HepG2 (cell line): ENCODE data around the gene KL. TPM values are rescaled to one million over a fixed set of nuclear protein-coding genes. Genes with fewer than 3 reads are reported as not detected.

Source experiments
- ATAC-seq: fragments of 200-7000 bp; cut with Tn5 transposase; 3 replicates; pipeline ENCODE4 v1.9.1; 2020; ENCODE audit warnings: mild to moderate bottlenecking, moderate library complexity
- BruUV-seq: library from RNA; stranded (reverse); fragments of 400-500 nt; replicated peaks from 2 replicates; lab custom pipeline; 2021; lab: Mats Ljungman, UMichigan
- CTCF ChIA-PET: fragments of 300-600 bp; formaldehyde crosslinking; extraction: SDS; loops from one replicate; lab custom pipeline; 2021; ENCODE audit warnings: low total read pairs, inconsistent platforms, low intra/inter-chr PET ratio; lab: Yijun Ruan, JAX
- POLR2A ChIA-PET: fragments of 350-600 bp; sonication (Branson Sonifier 250); formaldehyde crosslinking; loops from one replicate; lab custom pipeline; 2020; ENCODE audit warnings: antibody characterized with exemption, inconsistent platforms; lab: Yijun Ruan, JAX
- DNase-seq: peaks from one replicate; pipeline ENCODE4 v3.0.0-alpha.2; 2015; ENCODE audit warnings: low spot score
- FAIRE-seq: peaks from 3 replicates; lab custom pipeline; 2011; peaks lifted over from hg19 to GRCh38; lab: Jason Lieb, UNC
- H2AFZ ChIP-seq: one replicate; pipeline ENCODE4 v1.6.1; 2011; ENCODE audit warnings: low read length, inconsistent platforms
- H3K27ac ChIP-seq: fragments of 300-600 bp; 3 replicates; pipeline ENCODE4 v1.8.0; 2011; ENCODE audit warnings: mixed run types, mild to moderate bottlenecking, mixed read lengths, low read length, inconsistent platforms; ENCODE audit not compliant: insufficient read depth; ENCODE audit errors: extremely low read length
- H3K27me3 ChIP-seq, 2 experiments: fragments of 200-600 bp in 1 of 2; 2 replicates in 1 of 2; 3 replicates in 1 of 2; pipeline versions ENCODE4 v1.6.0 to v1.8.0; 2011; ENCODE audit warnings: low read length in 2 of 2, mild to moderate bottlenecking in 2 of 2, moderate library complexity in 2 of 2, inconsistent platforms in 1 of 2; ENCODE audit not compliant: insufficient read depth in 2 of 2, control insufficient read depth in 1 of 2
- H3K36me3 ChIP-seq, 2 experiments: fragments of 200-600 bp in 1 of 2; replicated peaks in 1 of 2; 2 replicates in 1 of 2; 3 replicates in 1 of 2; pipeline versions ENCODE4 v1.5.1 to v1.8.0; 2011; ENCODE audit warnings: low read length in 2 of 2, inconsistent platforms in 1 of 2; ENCODE audit not compliant: insufficient read depth in 2 of 2, control insufficient read depth in 1 of 2
- H3K4me1 ChIP-seq: 2 replicates; pipeline ENCODE4 v1.5.1; 2012; ENCODE audit warnings: low read length, inconsistent platforms; ENCODE audit not compliant: insufficient read depth
- H3K4me2 ChIP-seq: 2 replicates; pipeline ENCODE4 v1.6.0; 2011; ENCODE audit warnings: low read depth, low read length, inconsistent platforms
- H3K4me3 ChIP-seq, 3 experiments: fragments of 200-600 bp in 1 of 3; sonication (generic), shearing (Covaris generic) in 1 of 3; replicated peaks in 1 of 3; 2 replicates each; pipeline ENCODE4 v1.5.1; 2011 to 2016; ENCODE audit warnings: low read length in 3 of 3, inconsistent platforms in 2 of 3, low read depth in 2 of 3, mild to moderate bottlenecking in 2 of 3, control low read depth in 1 of 3, mixed read lengths in 1 of 3; ENCODE audit not compliant: insufficient read depth in 1 of 3
- H3K79me2 ChIP-seq: one replicate; pipeline ENCODE4 v1.6.1; 2011; ENCODE audit warnings: low read length, inconsistent platforms; ENCODE audit not compliant: insufficient read depth
- H3K9ac ChIP-seq: 2 replicates; pipeline ENCODE4 v1.6.0; 2011; ENCODE audit warnings: mild to moderate bottlenecking, low read depth, low read length, inconsistent platforms; ENCODE audit not compliant: insufficient read depth
- H3K9me3 ChIP-seq: 2 replicates; pipeline ENCODE4 v1.5.1; 2012; ENCODE audit warnings: mild to moderate bottlenecking, low read length
- H4K20me1 ChIP-seq: 2 replicates; pipeline ENCODE4 v1.6.0; 2011; ENCODE audit warnings: inconsistent platforms, mild to moderate bottlenecking, low read length, moderate library complexity; ENCODE audit not compliant: insufficient read depth
- GLI4 ChIP-seq: sonication (generic); formaldehyde crosslinking; IDR thresholded peaks from 2 replicates; pipeline ENCODE4 v1.5.1; 2020; ENCODE audit warnings: missing genetic modification reagents, mild to moderate bottlenecking, moderate library complexity, borderline replicate concordance
- HDAC6 ChIP-seq: fragments of 200-600 bp; sonication (generic); IDR thresholded peaks from 2 replicates; pipeline ENCODE4 v1.7.0; 2017; ENCODE audit warnings: mild to moderate bottlenecking, antibody characterized with exemption, low read length, low read depth
- HNRNPK ChIP-seq: fragments of 200-400 bp; formaldehyde crosslinking; IDR thresholded peaks from 2 replicates; pipeline ENCODE4 v1.6.1; 2018; ENCODE audit warnings: low read length, low read depth, moderate library complexity, mild to moderate bottlenecking; ENCODE audit not compliant: poor library complexity, severe bottlenecking
- MTF2 ChIP-seq: sonication (generic); formaldehyde crosslinking; IDR thresholded peaks from 2 replicates; pipeline ENCODE4 v1.5.0; 2020; ENCODE audit warnings: missing genetic modification reagents, borderline replicate concordance
- RARG ChIP-seq: sonication (generic); formaldehyde crosslinking; IDR thresholded peaks from 2 replicates; pipeline ENCODE4 v1.4.0; 2020; ENCODE audit warnings: low read depth, mild to moderate bottlenecking, missing genetic modification reagents
- STAG1 ChIP-seq: sonication (generic); formaldehyde crosslinking; IDR thresholded peaks from 2 replicates; pipeline ENCODE4 v1.4.0; 2020; ENCODE audit warnings: missing genetic modification reagents
- TAF1 ChIP-seq: sonication (generic); formaldehyde crosslinking; IDR thresholded peaks from 2 replicates; pipeline ENCODE4 v1.4.0; 2020; ENCODE audit warnings: missing genetic modification reagents
- TGIF2 ChIP-seq: IDR thresholded peaks from 2 replicates; pipeline ENCODE4 v1.6.1; 2016; ENCODE audit warnings: control low read depth, missing compliant biosample characterization
- ZKSCAN8 ChIP-seq: IDR thresholded peaks from 2 replicates; pipeline ENCODE4 v1.6.1; 2016; ENCODE audit warnings: borderline replicate concordance, missing genetic modification reagents, missing compliant biosample characterization
- ZNF264 ChIP-seq: sonication (generic); formaldehyde crosslinking; IDR thresholded peaks from 2 replicates; pipeline ENCODE4 v1.4.0; 2020; ENCODE audit warnings: missing genetic modification reagents
- ZNF550 ChIP-seq: sonication (generic); formaldehyde crosslinking; IDR thresholded peaks from 2 replicates; pipeline ENCODE4 v1.4.0; 2020; ENCODE audit warnings: mild to moderate bottlenecking, missing genetic modification reagents, borderline replicate concordance
- ZNF761 ChIP-seq: sonication (generic); formaldehyde crosslinking; conservative IDR thresholded peaks from 2 replicates; pipeline ENCODE4 v1.4.0; 2020; ENCODE audit warnings: mild to moderate bottlenecking, missing genetic modification reagents
- WGBS: methylation state at CpG from one replicate; pipeline ENCODE4 v1.1.6; 2017; ENCODE audit warnings: low lambda C conversion rate; 5-methylcytosine and 5-hydroxymethylcytosine counted together
- in situ Hi-C: cut with HindIII; loops from 2 replicates; pipeline ENCODE4 v1.10.0; 2017; ENCODE audit warnings: low pct_unique_long_range_greater_than_20kb; ENCODE audit not compliant: extremely low pct_ligation_motif_present
- intact Hi-C: fragments of 100-400 bp; cut with micrococcal nuclease; formaldehyde crosslinking; loops from one replicate; pipeline ENCODE4 v1.10.0; 2022; ENCODE audit not compliant: unreplicated experiment
- polyA plus RNA-seq, 8 experiments: library from polyadenylated mRNA; depleted of rRNA in 3 of 8; stranded (reverse) in 7 of 8; unstranded in 1 of 8; fragments of >200 nt; fragmentation: Illumina TruSeq in 4 of 8; extraction: Trizol in 4 of 8; gene quantifications; 2 replicates each; pipeline versions ENCODE4 v1.2.1 to v1.2.3, GENCODE V29; 2011 to 2016; ENCODE audit warnings: low read depth in 4 of 8, missing spikeins in 1 of 8, mixed read lengths in 1 of 8; ENCODE audit not compliant: insufficient read depth in 1 of 8
- total RNA-seq, 5 experiments: library from RNA; depleted of rRNA; stranded (reverse); fragments of >200 nt; fragmentation: Illumina TruSeq; extraction: Trizol; gene quantifications; 2 replicates each; pipeline ENCODE4 v1.2.3, GENCODE V29; 2016; ENCODE audit warnings: low read depth in 1 of 5
- TF ChIP-seq, protein P1 (sequence below): sonication (generic); formaldehyde crosslinking; IDR thresholded peaks from 2 replicates; pipeline ENCODE4 v1.5.1; 2020; ENCODE audit warnings: mild to moderate bottlenecking, missing genetic modification reagents
- TF ChIP-seq, protein P2 (sequence below): sonication (generic); formaldehyde crosslinking; IDR thresholded peaks from 2 replicates; pipeline ENCODE4 v1.5.1; 2020; ENCODE audit warnings: mild to moderate bottlenecking, missing genetic modification reagents, borderline replicate concordance
- TF ChIP-seq, protein P3 (sequence below): IDR thresholded peaks from 2 replicates; pipeline ENCODE4 v1.6.1; 2016; ENCODE audit warnings: missing genetic modification reagents, missing compliant biosample characterization
- TF ChIP-seq, protein P4 (sequence below): IDR thresholded peaks from 2 replicates; pipeline ENCODE4 v1.6.1; 2016

KL gene
- total and polyA plus RNA-seq, 2 of the 13 experiments (the other 11 are each of a cell fraction or from before 2014, with no cell fraction given): not detected

DNA sequence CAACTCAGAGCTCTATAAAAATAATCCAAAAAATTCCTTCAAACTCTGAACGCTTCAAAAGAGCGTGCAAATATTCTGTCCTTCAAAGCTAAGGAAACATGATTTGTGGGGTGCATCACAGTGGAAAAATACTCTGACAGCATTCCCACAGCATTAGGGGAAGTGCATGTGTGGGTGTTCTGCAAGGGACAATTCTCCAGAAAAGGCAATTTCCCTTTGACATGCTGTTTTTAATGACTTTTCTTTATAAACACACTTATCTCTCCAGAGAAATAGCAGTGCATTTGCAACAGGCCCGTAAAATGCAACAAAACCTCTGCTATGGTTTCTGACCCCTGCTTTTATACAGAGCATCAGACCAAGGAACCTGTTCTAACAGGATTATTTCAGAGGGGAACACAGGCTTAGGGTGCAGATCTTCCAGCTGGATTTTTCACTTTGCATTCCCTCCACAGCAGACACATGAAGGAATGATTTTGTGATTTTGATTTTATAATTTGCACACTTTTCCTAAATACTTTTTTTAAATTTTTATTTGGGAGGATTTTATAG is 42.6 kb downstream of the KL start:
- no peaks in the 10 kb centered on the region for H3K36me3 ChIP-seq
- no peak overlapping the region for H3K27ac ChIP-seq
- no peak overlapping the region for H2AFZ ChIP-seq
- WGBS: 66% methylated on average over 3 of the region's 3 CpGs
- H3K4me1 ChIP-seq: peaks cover 19% of the 10 kb centered on the region
- FAIRE-seq (no peak), ATAC-seq (no peak), DNase-seq (no peak)
- H4K20me1 ChIP-seq: no peaks in the 10 kb centered on the region
- POLR2A ChIA-PET: no interaction called here
- BruUV-seq: no TSS peak
- H3K27me3 ChIP-seq: no peaks in the 10 kb centered on the region
- intact Hi-C loops (no loop called here), in situ Hi-C loops (no loop called here)
- CTCF ChIA-PET: no interaction called here
- H3K4me2 ChIP-seq: no peak overlapping the region
- no peaks in the 10 kb centered on the region for H3K9me3 ChIP-seq
- H3K79me2 ChIP-seq: no peaks in the 10 kb centered on the region
- no peak overlapping the region for H3K4me3 ChIP-seq
- H3K9ac ChIP-seq: no peak overlapping the region
- TF ChIP-seq ZNF761 (CRISPR knock-in tag) (no peak), TAF1 (CRISPR knock-in tag) (no peak), MTF2 (CRISPR knock-in tag) (no peak), ZNF264 (no peak), ZNF550 (no peak), STAG1 (no peak), TGIF2 (CRISPR knock-in tag) (no peak), ZKSCAN8 (no peak), RARG (CRISPR knock-in tag) (no peak), HDAC6 (no peak), GLI4 (no peak), HNRNPK (no peak)
- TF ChIP-seq, protein P1, sequence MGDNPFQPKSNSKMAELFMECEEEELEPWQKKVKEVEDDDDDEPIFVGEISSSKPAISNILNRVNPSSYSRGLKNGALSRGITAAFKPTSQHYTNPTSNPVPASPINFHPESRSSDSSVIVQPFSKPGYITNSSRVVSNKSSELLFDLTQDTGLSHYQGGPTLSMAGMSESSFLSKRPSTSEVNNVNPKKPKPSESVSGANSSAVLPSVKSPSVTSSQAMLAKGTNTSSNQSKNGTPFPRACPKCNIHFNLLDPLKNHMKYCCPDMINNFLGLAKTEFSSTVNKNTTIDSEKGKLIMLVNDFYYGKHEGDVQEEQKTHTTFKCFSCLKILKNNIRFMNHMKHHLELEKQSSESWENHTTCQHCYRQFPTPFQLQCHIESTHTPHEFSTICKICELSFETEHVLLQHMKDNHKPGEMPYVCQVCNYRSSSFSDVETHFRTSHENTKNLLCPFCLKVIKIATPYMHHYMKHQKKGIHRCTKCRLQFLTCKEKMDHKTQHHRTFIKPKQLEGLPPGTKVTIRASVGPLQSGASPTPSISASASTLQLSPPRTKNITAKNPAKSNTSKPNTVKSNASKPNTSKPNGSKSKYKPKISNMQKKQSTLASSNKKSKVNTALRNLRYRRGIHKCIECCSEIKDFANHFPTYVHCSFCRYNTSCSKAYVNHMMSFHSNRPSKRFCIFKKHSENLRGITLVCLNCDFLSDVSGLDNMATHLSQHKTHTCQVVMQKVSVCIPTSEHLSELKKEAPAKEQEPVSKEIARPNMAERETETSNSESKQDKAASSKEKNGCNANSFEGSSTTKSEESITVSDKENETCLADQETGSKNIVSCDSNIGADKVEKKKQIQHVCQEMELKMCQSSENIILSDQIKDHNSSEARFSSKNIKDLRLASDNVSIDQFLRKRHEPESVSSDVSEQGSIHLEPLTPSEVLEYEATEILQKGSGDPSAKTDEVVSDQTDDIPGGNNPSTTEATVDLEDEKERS: no peak
- TF ChIP-seq, protein P2, sequence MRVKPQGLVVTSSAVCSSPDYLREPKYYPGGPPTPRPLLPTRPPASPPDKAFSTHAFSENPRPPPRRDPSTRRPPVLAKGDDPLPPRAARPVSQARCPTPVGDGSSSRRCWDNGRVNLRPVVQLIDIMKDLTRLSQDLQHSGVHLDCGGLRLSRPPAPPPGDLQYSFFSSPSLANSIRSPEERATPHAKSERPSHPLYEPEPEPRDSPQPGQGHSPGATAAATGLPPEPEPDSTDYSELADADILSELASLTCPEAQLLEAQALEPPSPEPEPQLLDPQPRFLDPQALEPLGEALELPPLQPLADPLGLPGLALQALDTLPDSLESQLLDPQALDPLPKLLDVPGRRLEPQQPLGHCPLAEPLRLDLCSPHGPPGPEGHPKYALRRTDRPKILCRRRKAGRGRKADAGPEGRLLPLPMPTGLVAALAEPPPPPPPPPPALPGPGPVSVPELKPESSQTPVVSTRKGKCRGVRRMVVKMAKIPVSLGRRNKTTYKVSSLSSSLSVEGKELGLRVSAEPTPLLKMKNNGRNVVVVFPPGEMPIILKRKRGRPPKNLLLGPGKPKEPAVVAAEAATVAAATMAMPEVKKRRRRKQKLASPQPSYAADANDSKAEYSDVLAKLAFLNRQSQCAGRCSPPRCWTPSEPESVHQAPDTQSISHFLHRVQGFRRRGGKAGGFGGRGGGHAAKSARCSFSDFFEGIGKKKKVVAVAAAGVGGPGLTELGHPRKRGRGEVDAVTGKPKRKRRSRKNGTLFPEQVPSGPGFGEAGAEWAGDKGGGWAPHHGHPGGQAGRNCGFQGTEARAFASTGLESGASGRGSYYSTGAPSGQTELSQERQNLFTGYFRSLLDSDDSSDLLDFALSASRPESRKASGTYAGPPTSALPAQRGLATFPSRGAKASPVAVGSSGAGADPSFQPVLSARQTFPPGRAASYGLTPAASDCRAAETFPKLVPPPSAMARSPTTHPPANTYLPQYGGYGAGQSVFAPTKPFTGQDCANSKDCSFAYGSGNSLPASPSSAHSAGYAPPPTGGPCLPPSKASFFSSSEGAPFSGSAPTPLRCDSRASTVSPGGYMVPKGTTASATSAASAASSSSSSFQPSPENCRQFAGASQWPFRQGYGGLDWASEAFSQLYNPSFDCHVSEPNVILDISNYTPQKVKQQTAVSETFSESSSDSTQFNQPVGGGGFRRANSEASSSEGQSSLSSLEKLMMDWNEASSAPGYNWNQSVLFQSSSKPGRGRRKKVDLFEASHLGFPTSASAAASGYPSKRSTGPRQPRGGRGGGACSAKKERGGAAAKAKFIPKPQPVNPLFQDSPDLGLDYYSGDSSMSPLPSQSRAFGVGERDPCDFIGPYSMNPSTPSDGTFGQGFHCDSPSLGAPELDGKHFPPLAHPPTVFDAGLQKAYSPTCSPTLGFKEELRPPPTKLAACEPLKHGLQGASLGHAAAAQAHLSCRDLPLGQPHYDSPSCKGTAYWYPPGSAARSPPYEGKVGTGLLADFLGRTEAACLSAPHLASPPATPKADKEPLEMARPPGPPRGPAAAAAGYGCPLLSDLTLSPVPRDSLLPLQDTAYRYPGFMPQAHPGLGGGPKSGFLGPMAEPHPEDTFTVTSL (CRISPR knock-in tag): no peak
- TF ChIP-seq, protein P3, sequence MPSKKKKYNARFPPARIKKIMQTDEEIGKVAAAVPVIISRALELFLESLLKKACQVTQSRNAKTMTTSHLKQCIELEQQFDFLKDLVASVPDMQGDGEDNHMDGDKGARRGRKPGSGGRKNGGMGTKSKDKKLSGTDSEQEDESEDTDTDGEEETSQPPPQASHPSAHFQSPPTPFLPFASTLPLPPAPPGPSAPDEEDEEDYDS: no peak
- TF ChIP-seq, protein P4, sequence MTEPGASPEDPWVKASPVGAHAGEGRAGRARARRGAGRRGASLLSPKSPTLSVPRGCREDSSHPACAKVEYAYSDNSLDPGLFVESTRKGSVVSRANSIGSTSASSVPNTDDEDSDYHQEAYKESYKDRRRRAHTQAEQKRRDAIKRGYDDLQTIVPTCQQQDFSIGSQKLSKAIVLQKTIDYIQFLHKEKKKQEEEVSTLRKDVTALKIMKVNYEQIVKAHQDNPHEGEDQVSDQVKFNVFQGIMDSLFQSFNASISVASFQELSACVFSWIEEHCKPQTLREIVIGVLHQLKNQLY (CRISPR knock-in tag): no peak
